Right atrium auricular region (tissue), 2 donors: ENCODE results near the gene ATXN7L2. TPM values are rescaled to one million over a fixed set of nuclear protein-coding genes. Genes with fewer than 3 reads are reported as not detected.
A peak's percentile ranks its signal among the peaks of the same experiment; 100 is the strongest.

ENCODE experiments used
- DNase-seq: peaks from one replicate; pipeline ENCODE4 v3.0.0-alpha.2; 2019; ENCODE audit warnings: low spot score
- H3K27ac ChIP-seq, 2 donors: fragments of 200-600 bp; sonication (generic); 1 replicate in 1 of 2; 2 replicates in 1 of 2; pipeline ENCODE4 v1.5.1; 2016 to 2019
- H3K27me3 ChIP-seq, 2 donors: fragments of 200-600 bp; sonication (generic); one replicate each; pipeline versions ENCODE4 v1.5.1 to v1.6.0; 2017 to 2019
- H3K36me3 ChIP-seq: fragments of 200-600 bp; sonication (generic); one replicate; pipeline ENCODE4 v1.5.1; 2016
- H3K4me1 ChIP-seq, 2 donors: fragments of 200-600 bp; sonication (generic); one replicate each; pipeline versions ENCODE4 v1.5.1 to v1.6.0; 2017 to 2019
- H3K4me3 ChIP-seq, 2 donors: fragments of 200-600 bp; sonication (generic); 1 replicate in 1 of 2; 2 replicates in 1 of 2; pipeline ENCODE4 v1.5.1; 2017 to 2019; ENCODE audit warnings: mild to moderate bottlenecking in 1 of 2, moderate library complexity in 1 of 2
- H3K9me3 ChIP-seq, 2 donors: fragments of 200-600 bp; sonication (generic); one replicate each; pipeline ENCODE4 v1.5.1; 2019
- total RNA-seq, 2 donors: library from RNA; depleted of rRNA; stranded (reverse); fragments of >200 nt; gene quantifications; one replicate each; pipeline ENCODE4 v1.1.0, GENCODE V29; 2016
- TF ChIP-seq, protein P1 (sequence below), 2 donors: fragments of 200-600 bp; sonication (generic); IDR thresholded peaks; one replicate each; pipeline ENCODE4 v1.5.1; 2019; ENCODE audit warnings: antibody characterized with exemption in 2 of 2

ATXN7L2 gene
- total RNA-seq, 2 donors from 2014 or later = 2.4 to 3.5 TPM

DNA sequence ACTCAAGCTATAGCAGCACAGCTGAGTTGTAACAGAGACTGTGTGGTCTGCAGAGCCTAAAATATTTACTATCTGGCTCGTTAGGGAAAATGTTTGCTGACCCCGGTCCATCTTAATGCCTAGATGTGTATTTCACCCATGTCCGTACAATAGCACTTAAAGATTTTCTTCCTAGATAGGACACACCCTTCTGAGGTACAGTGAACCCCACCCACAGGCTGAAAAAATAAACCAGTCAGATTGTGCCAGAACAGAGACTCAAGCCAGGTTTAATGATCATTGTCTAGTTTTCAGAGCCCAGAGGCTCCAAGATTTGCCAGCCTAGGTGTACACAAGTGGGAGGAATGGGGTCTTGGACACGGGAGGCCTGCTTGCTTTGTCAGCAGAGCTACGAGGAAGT is 20.2 kb downstream of the ATXN7L2 start:
- Histone ChIP-seq H3K27ac (no peak overlapping the region), H3K9me3 (no peaks in the 10 kb centered on the region), H3K4me3 (no peak overlapping the region), H3K27me3 (no peaks in the 10 kb centered on the region), H3K36me3 (no peaks in the 10 kb centered on the region), H3K4me1 (peaks cover 0 to 7% of the 10 kb centered on the region in 2 donors)
- TF ChIP-seq, protein P1, sequence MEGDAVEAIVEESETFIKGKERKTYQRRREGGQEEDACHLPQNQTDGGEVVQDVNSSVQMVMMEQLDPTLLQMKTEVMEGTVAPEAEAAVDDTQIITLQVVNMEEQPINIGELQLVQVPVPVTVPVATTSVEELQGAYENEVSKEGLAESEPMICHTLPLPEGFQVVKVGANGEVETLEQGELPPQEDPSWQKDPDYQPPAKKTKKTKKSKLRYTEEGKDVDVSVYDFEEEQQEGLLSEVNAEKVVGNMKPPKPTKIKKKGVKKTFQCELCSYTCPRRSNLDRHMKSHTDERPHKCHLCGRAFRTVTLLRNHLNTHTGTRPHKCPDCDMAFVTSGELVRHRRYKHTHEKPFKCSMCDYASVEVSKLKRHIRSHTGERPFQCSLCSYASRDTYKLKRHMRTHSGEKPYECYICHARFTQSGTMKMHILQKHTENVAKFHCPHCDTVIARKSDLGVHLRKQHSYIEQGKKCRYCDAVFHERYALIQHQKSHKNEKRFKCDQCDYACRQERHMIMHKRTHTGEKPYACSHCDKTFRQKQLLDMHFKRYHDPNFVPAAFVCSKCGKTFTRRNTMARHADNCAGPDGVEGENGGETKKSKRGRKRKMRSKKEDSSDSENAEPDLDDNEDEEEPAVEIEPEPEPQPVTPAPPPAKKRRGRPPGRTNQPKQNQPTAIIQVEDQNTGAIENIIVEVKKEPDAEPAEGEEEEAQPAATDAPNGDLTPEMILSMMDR (IDR thresholded peaks at IDR 0.05) = no peak
- DNase-seq = no peak

DNA sequence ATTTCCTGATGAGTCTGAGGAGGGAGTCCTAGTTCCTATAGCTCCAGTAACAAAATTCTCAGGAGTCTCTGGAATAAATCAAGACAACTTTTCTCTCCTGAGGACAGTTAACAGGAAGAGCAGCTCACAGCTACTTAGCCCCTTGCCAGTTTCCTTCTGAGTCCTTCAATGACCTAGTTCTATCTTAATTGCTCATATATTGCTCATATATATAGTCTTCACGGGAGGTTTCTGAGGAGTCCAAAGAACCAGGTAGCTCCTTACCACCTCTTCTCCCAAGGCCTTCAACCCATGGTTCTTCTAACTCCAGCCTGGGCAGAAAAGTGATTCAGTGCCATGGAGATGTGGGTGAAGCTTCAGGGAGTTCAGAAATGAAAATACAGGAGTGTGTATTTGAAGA is 21.3 kb downstream of the ATXN7L2 start:
- no peaks in the 10 kb centered on the region for H3K27me3 ChIP-seq
- TF ChIP-seq, protein P1 (IDR thresholded peaks at IDR 0.05) = no peak
- no peak overlapping the region for H3K4me3 ChIP-seq
- DNase-seq = no peak
- no peak overlapping the region for H3K27ac ChIP-seq
- H3K36me3 ChIP-seq = no peaks in the 10 kb centered on the region
- no peaks in the 10 kb centered on the region for H3K9me3 ChIP-seq
- peaks cover 0 to 12% of the 10 kb centered on the region in 2 donors for H3K4me1 ChIP-seq

DNA sequence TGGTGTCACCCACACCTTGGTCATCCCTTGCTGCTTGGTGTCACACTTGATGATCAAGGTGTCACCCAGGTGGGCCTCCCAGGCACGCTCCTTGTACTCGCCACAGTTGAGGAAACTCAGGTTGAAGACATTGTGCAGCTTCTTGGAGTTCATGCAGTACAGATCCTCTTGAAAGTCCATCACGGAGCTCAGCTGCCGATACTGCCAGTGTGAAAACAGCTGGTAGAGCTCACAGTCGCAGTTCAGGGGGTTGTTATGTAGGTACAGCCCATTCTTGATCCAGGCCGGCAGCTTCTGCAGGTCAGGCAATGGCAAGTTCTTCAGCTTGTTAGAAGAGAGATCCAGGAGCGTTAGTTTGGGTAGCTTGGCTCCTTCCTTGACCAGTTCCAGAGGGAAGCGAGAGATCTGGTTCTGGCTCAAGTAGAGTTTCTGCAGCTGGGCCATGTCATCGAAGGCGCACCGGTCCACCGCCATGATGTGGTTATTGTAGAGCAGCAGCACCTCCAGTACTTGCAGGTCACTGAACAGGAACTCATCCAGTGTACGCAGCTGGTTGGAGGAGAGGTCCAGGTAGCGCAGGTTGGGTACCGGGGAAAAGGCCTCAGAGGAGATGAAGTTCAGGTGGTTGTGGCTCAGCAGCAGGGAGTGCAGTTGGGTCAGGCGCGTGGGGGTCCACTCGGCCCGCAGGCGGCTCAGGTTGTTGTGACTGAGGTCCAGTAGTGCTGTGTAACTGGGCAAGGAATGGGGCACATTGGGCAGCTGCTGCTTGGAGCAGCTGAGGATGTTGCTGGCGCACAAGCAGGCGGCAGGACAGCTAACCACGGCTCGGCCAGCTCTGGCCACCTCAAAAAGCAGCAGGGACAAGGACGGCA is 24.5 kb downstream of the ATXN7L2 start:
- H3K36me3 ChIP-seq = no peaks in the 10 kb centered on the region
- peak overlapping the region in 1 of 2 donors; percentile 77 for H3K4me3 ChIP-seq
- DNase-seq = no peak
- H3K27me3 ChIP-seq = no peaks in the 10 kb centered on the region
- TF ChIP-seq, protein P1 (IDR thresholded peaks at IDR 0.05) = no peak
- no peaks in the 10 kb centered on the region for H3K9me3 ChIP-seq
- H3K4me1 ChIP-seq = peaks cover 0 to 19% of the 10 kb centered on the region in 2 donors
- no peak overlapping the region for H3K27ac ChIP-seq

DNA sequence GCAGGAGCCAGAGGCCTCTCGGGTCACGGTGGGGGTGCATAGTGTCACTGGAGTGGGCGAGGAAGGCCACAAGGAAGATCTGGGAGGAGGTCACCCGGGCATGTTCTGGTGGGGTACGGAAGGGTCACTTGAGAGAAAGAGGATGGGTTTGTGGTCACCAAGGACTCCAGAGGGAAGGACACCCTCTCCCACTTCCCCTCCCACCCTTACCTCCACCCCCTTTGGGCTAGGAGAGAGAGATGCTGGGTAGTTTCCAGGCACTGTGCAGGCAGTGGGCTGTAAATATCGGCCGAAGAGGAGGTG is 25.1 kb downstream of the ATXN7L2 start:
- TF ChIP-seq, protein P1 (IDR thresholded peaks at IDR 0.05) = no peak
- peak overlapping the region; percentile 69 to 77 for H3K4me3 ChIP-seq
- peaks cover 0 to 19% of the 10 kb centered on the region in 2 donors for H3K4me1 ChIP-seq
- no peaks in the 10 kb centered on the region for H3K36me3 ChIP-seq
- no peaks in the 10 kb centered on the region for H3K9me3 ChIP-seq
- H3K27me3 ChIP-seq = no peaks in the 10 kb centered on the region
- no peak overlapping the region for H3K27ac ChIP-seq
- DNase-seq = no peak

DNA sequence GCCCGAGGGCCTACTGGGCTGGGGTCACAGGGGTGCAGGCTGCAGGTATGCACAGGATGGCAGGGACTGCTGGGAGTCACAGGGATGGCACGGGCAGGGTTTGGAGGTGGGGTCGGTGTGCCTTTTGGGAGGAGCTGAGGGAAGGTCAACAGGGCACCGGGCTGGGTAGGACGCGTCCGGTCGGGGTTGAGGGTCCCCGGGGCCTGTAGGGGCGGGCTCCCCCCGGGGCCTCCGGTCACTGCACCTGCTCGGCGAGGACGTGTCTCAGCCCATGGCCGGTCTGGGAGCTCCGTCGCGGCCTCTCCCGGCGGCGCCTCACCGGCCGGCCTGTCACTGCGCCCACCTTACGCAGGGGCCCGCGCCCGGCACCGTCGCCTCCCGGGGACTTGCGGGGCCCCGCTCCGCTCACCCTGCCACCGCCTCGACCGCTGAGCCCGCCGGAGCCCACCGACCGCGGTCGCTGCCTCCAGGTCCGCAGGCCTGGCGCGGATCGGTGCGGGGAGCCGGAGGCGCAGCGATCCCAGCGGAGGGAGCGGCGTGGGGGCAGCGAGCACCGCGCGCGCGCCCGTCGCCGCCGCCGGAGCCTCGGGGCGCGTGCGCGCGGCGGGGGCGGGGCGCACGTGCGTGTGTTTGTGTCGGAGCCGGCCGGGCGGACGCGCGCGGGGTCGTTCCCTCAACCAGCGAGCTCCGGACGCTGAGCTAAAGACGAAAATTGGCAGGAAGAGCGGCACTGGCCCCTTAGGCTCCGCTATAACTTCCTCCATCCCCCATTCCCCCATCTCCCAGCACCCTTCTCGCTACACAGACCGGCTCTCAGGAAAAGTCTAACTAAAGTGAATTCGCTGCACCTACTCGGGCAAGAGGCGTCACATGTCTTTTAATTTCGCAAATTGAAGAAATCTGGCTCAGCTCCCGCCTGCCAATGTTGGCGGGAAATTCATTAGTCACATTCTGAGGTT is 25.8 kb downstream of the ATXN7L2 start, which contains the start of gene AMIGO1:
Gene AMIGO1 (minus strand): TSS at position 552 of the 959 bp plus-strand sequence. CDS start 815 bp downstream, outside the sequence.
- Histone ChIP-seq H3K36me3 (no peaks in the 10 kb centered on the region), H3K27me3 (no peaks in the 10 kb centered on the region), H3K4me3 (peak within 1 kb of the TSS; percentile 69 to 77), H3K27ac (peak within 1 kb of the TSS; percentile 57 to 65), H3K9me3 (no peaks in the 10 kb centered on the region), H3K4me1 (peaks cover 0 to 19% of the 10 kb centered on the region in 2 donors)
- TF ChIP-seq, protein P1 (IDR thresholded peaks at IDR 0.05) = no peak
- no peak for DNase-seq
